Breast epithelium (tissue), 4 donors: ENCODE data around the gene PBRM1. TPM values are rescaled to one million over a fixed set of nuclear protein-coding genes. Genes with fewer than 3 reads are reported as not detected.

Source experiments
- DNase-seq, 2 donors: peaks; one replicate each; pipeline ENCODE4 v3.0.0-alpha.2; 2019; ENCODE audit warnings: low spot score in 2 of 2
- H3K27ac ChIP-seq, 2 donors: fragments of 200-600 bp; sonication (generic) in 1 of 2; one replicate each; pipeline ENCODE4 v1.5.1; 2016 to 2019; ENCODE audit warnings: mild to moderate bottlenecking in 1 of 2
- H3K27me3 ChIP-seq, 2 donors: fragments of 200-600 bp; sonication (generic) in 1 of 2; one replicate each; pipeline versions ENCODE4 v1.5.1 to v1.6.0; 2017 to 2019; ENCODE audit warnings: control low read depth in 1 of 2, mild to moderate bottlenecking in 1 of 2
- H3K36me3 ChIP-seq: fragments of 200-600 bp; one replicate; pipeline ENCODE4 v1.5.1; 2019
- H3K4me1 ChIP-seq, 2 donors: fragments of 200-600 bp; sonication (generic); one replicate each; pipeline ENCODE4 v1.5.1; 2016 to 2019; ENCODE audit warnings: control low read depth in 1 of 2
- H3K4me3 ChIP-seq, 3 donors: fragments of 200-600 bp; sonication (generic); 1 replicate in 2 of 3; 2 replicates in 1 of 3; pipeline ENCODE4 v1.5.1; 2016 to 2019; ENCODE audit warnings: mild to moderate bottlenecking in 3 of 3, moderate library complexity in 2 of 3
- H3K9me3 ChIP-seq, 2 donors: fragments of 200-600 bp; sonication (generic) in 1 of 2; one replicate each; pipeline ENCODE4 v1.5.1; 2016 to 2019; ENCODE audit warnings: control low read depth in 1 of 2
- CTCF ChIP-seq, 3 donors: fragments of 450-650 bp; IDR thresholded peaks; one replicate each; pipeline ENCODE4 v1.5.1; 2016 to 2017; ENCODE audit warnings: antibody characterized with exemption in 3 of 3, mild to moderate bottlenecking in 3 of 3, moderate library complexity in 3 of 3
- POLR2A ChIP-seq: fragments of 450-650 bp; IDR thresholded peaks from one replicate; pipeline ENCODE4 v1.6.1; 2016; ENCODE audit warnings: antibody characterized with exemption, mild to moderate bottlenecking, moderate library complexity
- POLR2AphosphoS5 ChIP-seq, 3 donors: sonication (generic); formaldehyde crosslinking; IDR thresholded peaks; one replicate each; pipeline ENCODE4 v1.6.1; 2017; ENCODE audit warnings: antibody characterized with exemption in 3 of 3
- intact Hi-C: fragments of 100-400 bp; cut with DNase I; formaldehyde crosslinking; loops from one replicate; pipeline ENCODE4 v1.15.1; 2023; ENCODE audit warnings: low total_unique reads
- total RNA-seq, 3 donors: library from RNA; depleted of rRNA; stranded (reverse); fragments of >200 nt; gene quantifications; one replicate each; pipeline ENCODE4 v1.1.0, GENCODE V29; 2016

Gene PBRM1
- total RNA-seq, 3 donors from 2014 or later: 81.0 to 98.7 (median 98.6) TPM

GRCh38 chr3:52660046-52660445 is 25.7 kb downstream of the PBRM1 start:
- no peak for DNase-seq
- TF ChIP-seq POLR2A (no peak), POLR2AphosphoS5 (IDR thresholded peaks at IDR 0.05) (no peak), CTCF (IDR thresholded peaks at IDR 0.05) (no peak)
- intact Hi-C loops: no loop called here
- no peak overlapping the region for H3K27ac ChIP-seq
- H3K27me3 ChIP-seq: no peaks in the 10 kb centered on the region
- no peaks in the 10 kb centered on the region for H3K4me1 ChIP-seq
- no peak overlapping the region for H3K4me3 ChIP-seq
- peaks cover 6% of the 10 kb centered on the region for H3K36me3 ChIP-seq
- no peaks in the 10 kb centered on the region for H3K9me3 ChIP-seq

- TF ChIP-seq CTCF (IDR thresholded peaks at IDR 0.05): no peak
- TF ChIP-seq POLR2AphosphoS5 (IDR thresholded peaks at IDR 0.05): no peak
- no peak for TF ChIP-seq POLR2A
- Histone ChIP-seq H3K36me3 (peaks cover 6% of the 10 kb centered on the region), H3K27me3 (no peaks in the 10 kb centered on the region), H3K4me3 (no peak overlapping the region), H3K27ac (no peak overlapping the region), H3K9me3 (no peaks in the 10 kb centered on the region), H3K4me1 (no peaks in the 10 kb centered on the region)
- intact Hi-C loops: no loop called here
- DNase-seq: no peak
These were observed 29.8 kb downstream of the PBRM1 start for GRCh38 chr3:52655895-52656294.

GRCh38 chr3:52651592-52651991 is 34.1 kb downstream of the PBRM1 start:
- peaks cover 6% of the 10 kb centered on the region for H3K36me3 ChIP-seq
- TF ChIP-seq POLR2A (no peak), POLR2AphosphoS5 (IDR thresholded peaks at IDR 0.05) (no peak), CTCF (IDR thresholded peaks at IDR 0.05) (no peak)
- H3K27me3 ChIP-seq: no peaks in the 10 kb centered on the region
- H3K4me3 ChIP-seq: no peak overlapping the region
- no peak overlapping the region for H3K27ac ChIP-seq
- intact Hi-C loops: no loop called here
- no peaks in the 10 kb centered on the region for H3K9me3 ChIP-seq
- DNase-seq: no peak
- H3K4me1 ChIP-seq: no peaks in the 10 kb centered on the region

DNA sequence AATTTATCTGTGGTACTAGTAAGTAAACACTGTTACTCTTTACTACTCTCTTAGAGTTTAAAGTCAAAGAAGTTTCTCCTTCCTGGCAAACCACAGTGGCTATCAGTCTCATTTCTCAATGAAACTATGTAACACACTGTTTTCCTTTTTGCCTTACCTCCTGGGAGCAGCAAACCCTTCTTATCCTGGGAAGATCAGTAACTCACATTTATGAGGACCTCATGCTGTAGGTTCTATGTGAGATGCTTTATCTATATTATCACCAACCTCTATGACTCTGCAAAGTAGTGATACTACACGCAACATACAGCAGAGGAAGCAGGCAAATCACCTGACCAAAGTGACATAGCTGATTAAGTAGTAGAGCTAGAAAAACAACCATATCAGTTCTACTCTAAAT is 35.3 kb downstream of the PBRM1 start:
- no peaks in the 10 kb centered on the region for H3K4me1 ChIP-seq
- TF ChIP-seq POLR2A: no peak
- no peak for TF ChIP-seq CTCF (IDR thresholded peaks at IDR 0.05)
- no peak for TF ChIP-seq POLR2AphosphoS5 (IDR thresholded peaks at IDR 0.05)
- H3K27me3 ChIP-seq: no peaks in the 10 kb centered on the region
- intact Hi-C loops: no loop called here
- H3K9me3 ChIP-seq: no peaks in the 10 kb centered on the region
- no peak for DNase-seq
- H3K36me3 ChIP-seq: no peaks in the 10 kb centered on the region
- H3K4me3 ChIP-seq: no peak overlapping the region
- H3K27ac ChIP-seq: no peak overlapping the region

- intact Hi-C loops: no loop called here
- Histone ChIP-seq H3K27ac (peak overlapping the region; percentile 27 to 85), H3K9me3 (no peaks in the 10 kb centered on the region), H3K4me1 (no peaks in the 10 kb centered on the region), H3K36me3 (no peaks in the 10 kb centered on the region), H3K4me3 (no peak overlapping the region), H3K27me3 (no peaks in the 10 kb centered on the region)
- DNase-seq: no peak
- TF ChIP-seq POLR2AphosphoS5 (IDR thresholded peaks at IDR 0.05): no peak
- no peak for TF ChIP-seq POLR2A
- no peak for TF ChIP-seq CTCF (IDR thresholded peaks at IDR 0.05)
These were observed 36.1 kb downstream of the PBRM1 start for GRCh38 chr3:52649461-52650210.
